Stomach (tissue), 9 donors: ENCODE measurements around the gene PPP1R14C. TPM values are rescaled to one million over a fixed set of nuclear protein-coding genes. Genes with fewer than 3 reads are reported as not detected.

ENCODE experiments used
- DNase-seq, 2 donors: peaks; one replicate each; pipeline versions ENCODE4 v3.0.0 to v3.0.0-alpha.2; 2013 to 2019
- H3K27ac ChIP-seq, 5 donors: fragments of 200-600 bp in 4 of 5; sonication (generic) in 4 of 5; one replicate each; pipeline ENCODE4 v1.5.1; 2013 to 2019; ENCODE audit warnings: mild to moderate bottlenecking in 1 of 5, moderate library complexity in 1 of 5
- H3K27me3 ChIP-seq, 3 donors: fragments of 200-600 bp; sonication (generic); one replicate each; pipeline ENCODE4 v1.5.1; 2017 to 2019; ENCODE audit warnings: mixed run types in 1 of 3
- H3K36me3 ChIP-seq, 4 donors: fragments of 200-600 bp; sonication (generic); 1 replicate in 3 of 4; 2 replicates in 1 of 4; pipeline ENCODE4 v1.5.1; 2016 to 2019
- H3K4me1 ChIP-seq, 4 donors: fragments of 200-600 bp; sonication (generic); one replicate each; pipeline ENCODE4 v1.5.1; 2016 to 2019
- H3K4me3 ChIP-seq, 4 donors: fragments of 200-600 bp; sonication (generic) in 3 of 4; one replicate each; pipeline ENCODE4 v1.5.1; 2016 to 2019; ENCODE audit warnings: mild to moderate bottlenecking in 1 of 4
- H3K9me3 ChIP-seq, 4 donors: fragments of 200-600 bp; sonication (generic); one replicate each; pipeline ENCODE4 v1.5.1; 2016 to 2019
- CTCF ChIP-seq, 7 experiments: fragments of 450-650 bp in 4 of 7; fragments of 200-600 bp in 3 of 7; sonication (generic) in 3 of 7; IDR thresholded peaks; one replicate each; pipeline ENCODE4 v1.5.1; 2016 to 2019; ENCODE audit warnings: antibody characterized with exemption in 7 of 7, control low read depth in 2 of 7, mild to moderate bottlenecking in 1 of 7
- EP300 ChIP-seq: sonication (generic); formaldehyde crosslinking; IDR thresholded peaks from one replicate; pipeline ENCODE4 v1.6.1; 2017; ENCODE audit warnings: antibody characterized with exemption
- POLR2A ChIP-seq, 4 donors: fragments of 450-650 bp; IDR thresholded peaks; one replicate each; pipeline ENCODE4 v1.6.1; 2016; ENCODE audit warnings: antibody characterized with exemption in 4 of 4, control low read depth in 2 of 4, mild to moderate bottlenecking in 1 of 4, moderate library complexity in 1 of 4
- POLR2AphosphoS5 ChIP-seq, 3 donors: sonication (generic); formaldehyde crosslinking; IDR thresholded peaks; one replicate each; pipeline ENCODE4 v1.6.1; 2016; ENCODE audit warnings: antibody characterized with exemption in 3 of 3
- WGBS, 5 donors: extraction: QIAGEN DNeasy Blood & Tissue Kit in 3 of 5; methylation state at CpG; one replicate each; pipeline versions ENCODE4 v1.1.5 to v1.1.7; 2013 to 2018; 5-methylcytosine and 5-hydroxymethylcytosine counted together
- intact Hi-C: fragments of 100-400 bp; cut with DNase I; formaldehyde crosslinking; loops from one replicate; pipeline ENCODE4 v1.15.1; 2023; ENCODE audit warnings: low total_unique reads
- polyA plus RNA-seq, 3 donors: library from polyadenylated mRNA; stranded (reverse); fragments of 200-250 nt; gene quantifications; one replicate each; pipeline ENCODE4 v1.2.3, GENCODE V29; 2013
- total RNA-seq, 5 donors: library from RNA; depleted of rRNA; stranded (reverse); fragments of >200 nt; gene quantifications; one replicate each; pipeline versions ENCODE4 v1.1.0 to v1.2.3, GENCODE V29; 2014 to 2016
- donor health status: healthy with polysubstance abuse.
- donor health status: Bipolar disorder and iron deficiency.
- donor health status: healthy.

The PPP1R14C gene
- total and polyA plus RNA-seq, 8 donors: 0.25 to 13.8 (median 4.1) TPM; not detected in 3

GRCh38 chr6:150211700-150212511 lies 69.1 kb downstream of the PPP1R14C start:
- intact Hi-C loops: no loop called here
- TF ChIP-seq POLR2A (IDR thresholded peaks at IDR 0.05) (no peak), CTCF (IDR thresholded peaks at IDR 0.05) (no peak), EP300 (no peak), POLR2AphosphoS5 (IDR thresholded peaks at IDR 0.05) (no peak)
- Histone ChIP-seq H3K9me3 (no peaks in the 10 kb centered on the region), H3K4me1 (no peaks in the 10 kb centered on the region), H3K27me3 (peaks cover 0 to 11% (median 0%) of the 10 kb centered on the region in 3 donors), H3K4me3 (no peak overlapping the region), H3K36me3 (no peaks in the 10 kb centered on the region), H3K27ac (no peak overlapping the region)
- DNase-seq: no peak
- WGBS, 5 donors: 84 to 88% (median 87%) methylated on average over 11 of the region's 11 CpGs

GRCh38 chr6:150212778-150213177 lies 69.9 kb downstream of the PPP1R14C start:
- no peaks in the 10 kb centered on the region for H3K36me3 ChIP-seq
- WGBS, 5 donors: 66 to 78% (median 73%) methylated on average over 10 of the region's 10 CpGs
- H3K4me3 ChIP-seq: no peak overlapping the region
- H3K4me1 ChIP-seq: no peaks in the 10 kb centered on the region
- H3K27ac ChIP-seq: no peak overlapping the region
- no peak for DNase-seq
- no peaks in the 10 kb centered on the region for H3K9me3 ChIP-seq
- intact Hi-C loops: no loop called here
- TF ChIP-seq POLR2AphosphoS5 (IDR thresholded peaks at IDR 0.05) (no peak), CTCF (IDR thresholded peaks at IDR 0.05) (no peak), POLR2A (IDR thresholded peaks at IDR 0.05) (no peak), EP300 (no peak)
- peaks cover 0 to 11% (median 0%) of the 10 kb centered on the region in 3 donors for H3K27me3 ChIP-seq

GRCh38 chr6:150213301-150213700 lies 70.5 kb downstream of the PPP1R14C start:
- H3K27ac ChIP-seq: no peak overlapping the region
- peaks cover 0 to 11% (median 0%) of the 10 kb centered on the region in 3 donors for H3K27me3 ChIP-seq
- no peak for TF ChIP-seq CTCF (IDR thresholded peaks at IDR 0.05)
- no peak for TF ChIP-seq EP300
- TF ChIP-seq POLR2AphosphoS5 (IDR thresholded peaks at IDR 0.05): no peak
- TF ChIP-seq POLR2A (IDR thresholded peaks at IDR 0.05): no peak
- intact Hi-C loops: no loop called here
- no peak for DNase-seq
- H3K36me3 ChIP-seq: no peaks in the 10 kb centered on the region
- H3K4me1 ChIP-seq: no peaks in the 10 kb centered on the region
- H3K9me3 ChIP-seq: no peaks in the 10 kb centered on the region
- no peak overlapping the region for H3K4me3 ChIP-seq
- WGBS, 5 donors: 18 to 64% (median 38%) methylated on average over 1 of the region's 1 CpG

GRCh38 chr6:150214310-150214709 lies 71.5 kb downstream of the PPP1R14C start:
- H3K27ac ChIP-seq: no peak overlapping the region
- DNase-seq: no peak

More at GRCh38 chr6:150214310-150214709, 71.5 kb downstream of the PPP1R14C start:
- peaks cover 0 to 11% (median 0%) of the 10 kb centered on the region in 3 donors for H3K27me3 ChIP-seq
- intact Hi-C loops: no loop called here
- no peak for TF ChIP-seq EP300
- TF ChIP-seq POLR2AphosphoS5 (IDR thresholded peaks at IDR 0.05): no peak
- no peak for TF ChIP-seq CTCF (IDR thresholded peaks at IDR 0.05)
- no peaks in the 10 kb centered on the region for H3K4me1 ChIP-seq
- no peak overlapping the region for H3K4me3 ChIP-seq
- H3K9me3 ChIP-seq: no peaks in the 10 kb centered on the region
- no peaks in the 10 kb centered on the region for H3K36me3 ChIP-seq
